ENCODE data around the gene CCDC8.
"Not testable (repeated sequence)": the region's sequence is repeated elsewhere in the genome, so short reads cannot be mapped to it uniquely, and the experiment has no call there.

Gene CCDC8

DNA sequence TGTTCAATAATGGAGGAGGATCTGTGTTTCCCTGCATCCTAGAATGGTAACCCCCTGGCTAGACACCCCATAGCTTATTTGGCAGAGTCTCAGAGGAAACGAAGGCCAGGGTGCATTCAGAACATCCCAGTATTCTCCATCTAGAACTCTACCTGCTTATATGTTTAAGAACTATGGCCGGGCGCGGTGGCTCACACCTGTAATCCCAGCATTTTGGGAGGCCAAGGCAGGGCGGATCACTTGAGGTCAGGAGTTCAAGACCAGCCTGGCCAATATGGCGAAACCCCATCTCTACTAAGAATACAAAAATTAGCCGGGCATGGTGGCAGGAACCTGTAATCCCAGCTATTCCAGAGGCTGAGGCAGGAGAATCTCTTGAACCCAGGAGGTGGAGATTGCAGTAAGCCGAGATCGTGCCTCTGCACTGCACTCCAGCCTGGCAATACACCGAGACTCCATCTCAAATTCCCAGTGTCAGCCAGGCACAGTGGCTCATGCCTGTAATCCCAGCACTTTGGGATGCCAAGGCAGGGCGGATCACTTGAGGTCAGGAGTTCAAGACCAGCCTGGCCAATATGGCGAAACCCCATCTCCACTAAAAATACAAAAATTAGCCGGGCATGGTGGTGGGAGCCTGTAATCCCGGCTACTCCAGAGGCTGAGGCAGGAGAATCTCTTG, 15.4 kb downstream of the CCDC8 start:
- not testable (repeated sequence) for DNase-seq

DNA sequence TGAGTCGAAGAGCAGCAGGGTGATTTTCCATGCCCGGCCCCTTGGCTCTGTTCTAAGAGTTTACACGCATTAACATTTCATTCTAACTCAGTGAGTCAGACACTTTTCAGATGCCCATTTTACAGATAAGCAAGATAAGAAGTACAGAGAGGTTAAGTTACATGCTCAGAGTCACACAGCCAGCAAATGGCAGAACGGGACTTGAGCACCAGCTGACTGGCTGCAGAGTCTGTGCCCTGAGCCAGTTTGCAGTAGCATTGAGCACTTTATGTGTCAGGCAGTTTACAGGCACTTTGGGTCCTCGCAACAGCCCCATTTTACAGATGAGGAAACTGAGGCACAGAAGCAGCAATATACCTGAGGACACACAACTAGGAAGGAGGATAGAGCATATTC, 19.0 kb downstream of the CCDC8 start:
- DNase-seq = no peak

DNA sequence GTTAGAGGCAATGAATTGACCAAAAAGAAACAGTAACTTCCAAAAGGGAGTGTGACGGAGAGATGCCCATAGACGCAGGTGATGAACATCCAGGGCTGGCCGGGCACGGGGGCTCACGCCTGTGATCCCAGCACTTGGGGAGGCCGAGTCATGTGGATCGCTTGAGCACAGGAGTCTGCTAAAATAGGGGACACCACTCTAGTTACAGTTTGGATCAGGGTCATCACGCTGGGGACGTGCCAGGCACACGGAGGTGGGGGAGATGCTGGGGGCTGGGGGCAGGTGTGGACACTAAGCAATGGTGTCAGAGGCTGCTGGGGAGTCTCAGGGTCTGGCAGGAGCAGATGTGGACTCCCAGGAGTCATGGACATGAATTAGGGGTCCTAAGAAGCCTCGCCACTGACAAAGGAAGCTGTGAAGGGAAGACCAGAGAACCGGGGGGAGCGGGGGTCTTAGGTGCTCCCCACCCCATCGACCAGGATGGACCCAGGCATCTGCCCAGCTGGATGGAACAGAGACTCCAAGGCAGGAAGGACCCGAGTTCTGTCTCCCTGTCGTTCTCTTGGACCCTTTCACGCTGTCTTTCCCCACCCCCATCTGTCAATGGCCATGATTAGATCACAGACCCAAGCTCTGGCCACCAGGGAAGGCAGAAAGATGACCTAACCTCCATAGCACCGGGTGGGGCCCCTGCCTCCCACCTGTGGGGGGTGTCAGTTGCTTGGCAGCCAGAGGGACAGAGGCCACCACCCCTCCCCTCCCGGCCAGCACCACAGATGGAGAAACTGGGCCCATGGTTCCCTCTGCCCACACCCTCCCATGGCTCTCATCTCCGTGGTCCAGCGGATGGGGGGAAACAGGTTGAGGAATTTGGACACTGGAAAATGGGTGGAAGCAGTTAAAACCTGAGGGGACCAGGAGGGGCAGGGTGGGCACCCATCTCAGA, 19.6 kb downstream of the CCDC8 start:
- no peak for DNase-seq

DNA sequence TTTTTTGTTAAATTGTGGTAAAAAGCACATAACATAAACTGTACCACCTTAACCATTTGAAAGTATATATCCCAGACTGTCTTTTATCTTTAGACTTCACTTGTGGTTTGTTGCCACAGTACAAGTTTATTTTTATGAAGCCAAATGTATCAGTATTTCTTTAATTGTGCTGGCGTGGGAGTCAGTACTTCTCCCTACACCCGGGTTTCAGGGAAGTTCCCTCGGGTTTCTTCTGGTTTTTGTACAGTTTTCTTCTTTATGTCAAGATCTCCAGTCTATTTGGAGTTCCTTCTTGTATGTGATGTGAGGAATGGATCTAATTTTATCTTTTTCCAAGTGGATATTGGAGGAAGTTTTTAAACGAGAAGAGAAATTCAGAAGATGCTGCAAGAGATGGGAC, 20.5 kb downstream of the CCDC8 start:
- DNase-seq = no peak

DNA sequence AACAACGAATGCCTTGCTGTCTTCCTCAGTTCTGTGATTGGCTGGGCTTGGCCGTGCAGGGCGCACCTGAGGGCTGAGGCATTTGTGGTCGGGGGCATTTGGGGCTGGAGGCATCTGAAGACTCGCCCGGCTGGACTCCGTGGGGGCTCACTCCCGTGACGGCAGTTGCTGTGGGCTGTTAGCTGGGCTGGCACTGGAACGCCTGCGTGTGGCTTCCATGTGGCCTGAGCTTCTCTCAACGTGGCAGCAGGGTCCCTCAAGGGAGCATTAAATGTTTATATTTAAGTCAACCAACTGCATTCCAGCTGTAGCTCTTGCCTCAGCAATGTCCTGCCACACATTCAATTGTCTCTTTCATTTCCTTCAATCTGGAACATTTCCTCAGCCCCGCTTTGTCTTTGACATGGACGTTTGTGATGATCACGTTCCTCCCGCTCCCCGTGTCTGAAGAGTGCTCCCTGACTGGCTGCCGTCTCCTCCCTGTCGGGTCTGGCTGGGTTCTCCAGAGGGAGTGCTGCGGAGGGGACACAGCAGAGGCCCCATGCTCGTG, 21.0 kb downstream of the CCDC8 start:
- no peak for DNase-seq

DNA sequence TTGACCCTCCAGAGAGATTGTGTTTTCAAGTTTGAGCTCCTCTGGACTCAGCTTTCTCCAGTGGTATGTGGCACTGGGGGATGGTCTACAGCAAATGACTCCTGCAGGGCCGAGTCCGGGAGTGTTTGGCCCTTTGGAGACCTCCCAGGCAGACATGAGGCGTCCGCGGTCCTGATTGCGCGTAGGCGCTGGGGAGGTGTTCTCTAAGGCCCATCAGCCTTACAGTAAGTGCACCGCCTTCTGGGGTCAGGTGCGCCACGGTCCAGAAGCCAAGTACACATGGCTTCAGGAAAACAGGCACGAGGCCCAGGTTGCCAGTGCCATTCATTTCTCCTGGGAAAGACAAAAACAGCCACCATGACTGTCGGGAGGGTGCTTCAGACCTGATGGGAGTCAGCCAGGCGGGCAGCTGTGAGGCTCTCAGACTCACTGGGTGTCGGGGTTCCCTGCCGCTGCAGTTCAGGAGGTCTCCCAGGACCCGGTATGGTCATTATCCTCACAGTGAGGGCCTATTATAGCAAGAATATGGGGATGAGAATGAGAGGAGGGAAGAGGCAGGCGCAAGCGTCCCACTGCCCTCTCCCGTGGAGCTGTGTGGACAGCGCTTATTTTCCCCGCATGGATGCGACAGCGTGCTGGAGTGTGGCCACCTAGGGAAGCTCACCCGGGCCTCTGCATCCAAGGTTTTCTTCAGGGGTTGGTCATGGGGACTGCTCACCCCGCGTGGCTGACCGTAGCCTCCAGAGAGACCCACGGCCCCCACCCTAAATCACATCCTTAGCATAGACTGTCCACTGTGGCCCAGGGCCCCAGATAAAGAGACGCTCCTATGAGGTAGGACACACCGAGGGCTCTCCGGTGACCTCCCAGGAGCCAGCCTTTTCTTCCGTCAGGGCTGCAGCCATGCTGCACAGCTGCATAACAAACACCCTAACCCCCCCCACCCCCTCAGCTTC, 21.8 kb downstream of the CCDC8 start:
- DNase-seq = no peak

DNA sequence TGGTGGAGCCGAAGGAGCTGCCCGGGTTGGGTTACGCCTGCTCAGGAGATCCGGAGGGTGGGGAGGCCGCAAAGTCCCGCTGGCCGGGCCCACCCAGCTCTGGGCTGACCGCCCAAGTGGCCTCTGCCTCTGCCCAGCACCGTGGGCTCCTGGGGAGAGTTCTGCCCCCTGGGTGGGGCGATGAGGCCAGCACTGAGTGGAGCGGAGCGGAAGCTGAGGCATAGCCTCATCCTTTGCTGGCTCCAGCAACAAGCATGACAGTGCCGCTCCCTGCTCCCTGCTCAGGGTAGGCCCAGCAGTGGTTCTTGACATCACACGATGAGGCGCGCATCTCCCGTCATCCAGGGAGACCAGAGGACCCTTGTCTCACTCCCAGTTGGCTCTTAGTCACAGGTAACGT, 22.5 kb downstream of the CCDC8 start:
- DNase-seq = no peak

DNA sequence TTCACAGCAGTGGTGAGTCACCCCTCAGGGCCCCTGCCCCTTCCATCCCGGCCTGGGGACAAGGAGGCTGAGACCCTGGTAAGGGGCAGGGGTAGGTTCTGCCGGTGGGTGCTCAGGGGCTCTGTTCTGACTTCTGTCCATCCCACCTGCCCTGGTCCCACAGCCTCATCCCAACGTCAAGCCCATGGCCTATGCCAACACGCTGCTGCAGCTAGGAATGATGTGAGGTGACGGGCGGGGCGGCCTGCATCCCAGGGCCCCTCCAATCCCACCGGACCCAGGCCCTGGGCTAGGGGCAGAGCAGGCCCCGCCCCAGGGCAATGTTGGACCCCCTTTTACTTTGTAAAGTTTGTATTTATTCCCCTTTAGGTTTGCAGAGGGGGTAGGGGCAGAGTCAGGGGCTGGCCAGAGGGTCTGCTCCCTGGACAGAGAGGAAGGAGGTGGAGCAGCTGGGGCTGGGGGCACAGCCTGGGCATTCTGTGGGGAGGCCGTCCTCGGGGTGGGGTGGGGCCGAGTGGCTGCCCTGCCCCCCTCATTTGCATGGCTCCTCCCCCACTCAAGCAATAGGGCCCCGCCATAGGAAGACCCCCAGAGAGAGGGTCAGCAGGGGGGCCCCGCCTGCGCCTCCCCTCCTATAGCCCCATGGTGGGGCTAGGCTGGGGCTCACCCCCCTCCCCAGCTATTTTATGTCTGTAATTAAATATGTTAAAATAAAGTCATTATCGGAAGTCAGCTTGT, 23.1 kb downstream of the CCDC8 start:
- DNase-seq = no peak

DNA sequence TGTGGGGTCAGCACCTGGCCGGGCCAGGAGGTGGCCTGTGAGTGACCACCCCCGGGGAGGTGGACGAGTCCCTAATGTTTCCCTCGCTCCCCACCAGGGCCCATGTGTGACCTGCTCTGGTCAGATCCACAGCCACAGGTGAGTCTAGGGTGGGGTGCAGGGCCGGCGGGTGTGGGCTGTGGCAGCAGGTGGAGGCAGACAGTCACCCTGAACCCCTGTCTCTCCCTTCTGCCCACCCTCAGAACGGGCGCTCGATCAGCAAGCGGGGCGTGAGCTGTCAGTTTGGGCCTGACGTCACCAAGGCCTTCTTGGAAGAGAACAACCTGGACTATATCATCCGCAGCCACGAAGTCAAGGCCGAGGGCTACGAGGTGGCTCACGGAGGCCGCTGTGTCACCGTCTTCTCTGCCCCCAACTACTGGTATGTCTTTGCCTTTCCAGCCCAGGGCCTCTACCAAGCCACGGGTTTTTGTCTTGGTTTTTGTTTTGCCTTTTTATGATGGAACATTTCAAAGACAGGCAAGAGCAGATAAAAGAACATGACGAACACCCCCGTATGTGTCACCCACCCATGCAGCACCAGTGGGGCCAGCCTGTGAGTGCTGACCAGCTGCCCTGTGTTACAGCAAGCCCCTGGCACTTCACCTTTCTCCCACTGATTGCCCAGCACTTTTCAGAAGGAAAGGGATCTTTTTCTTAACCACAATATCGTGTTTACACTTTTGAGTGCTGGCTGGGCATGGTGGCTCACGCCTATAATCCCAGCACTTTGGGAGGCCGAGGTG, 24.9 kb downstream of the CCDC8 start:
- no peak for DNase-seq

DNA sequence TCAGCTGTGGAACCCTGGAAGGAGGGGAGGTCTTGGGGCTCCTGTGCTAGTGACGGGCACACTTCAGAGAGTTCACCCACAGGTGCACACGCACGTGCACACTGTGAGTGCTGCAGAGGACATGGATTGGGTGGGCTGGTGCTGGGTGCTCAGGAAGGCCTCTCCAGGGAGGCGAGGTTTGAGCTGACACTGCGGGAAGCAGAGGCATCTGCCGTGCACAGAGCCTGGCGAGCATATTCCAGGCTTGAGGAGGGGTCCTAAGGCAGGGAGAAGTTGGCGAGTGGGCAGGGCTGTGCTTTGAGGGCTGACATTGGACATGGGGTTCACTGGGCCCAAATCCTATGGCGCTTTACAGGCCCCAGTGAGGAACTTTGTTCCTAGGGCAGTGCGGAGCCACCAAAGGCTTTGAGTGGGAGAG, 25.6 kb downstream of the CCDC8 start:
- no peak for DNase-seq

DNA sequence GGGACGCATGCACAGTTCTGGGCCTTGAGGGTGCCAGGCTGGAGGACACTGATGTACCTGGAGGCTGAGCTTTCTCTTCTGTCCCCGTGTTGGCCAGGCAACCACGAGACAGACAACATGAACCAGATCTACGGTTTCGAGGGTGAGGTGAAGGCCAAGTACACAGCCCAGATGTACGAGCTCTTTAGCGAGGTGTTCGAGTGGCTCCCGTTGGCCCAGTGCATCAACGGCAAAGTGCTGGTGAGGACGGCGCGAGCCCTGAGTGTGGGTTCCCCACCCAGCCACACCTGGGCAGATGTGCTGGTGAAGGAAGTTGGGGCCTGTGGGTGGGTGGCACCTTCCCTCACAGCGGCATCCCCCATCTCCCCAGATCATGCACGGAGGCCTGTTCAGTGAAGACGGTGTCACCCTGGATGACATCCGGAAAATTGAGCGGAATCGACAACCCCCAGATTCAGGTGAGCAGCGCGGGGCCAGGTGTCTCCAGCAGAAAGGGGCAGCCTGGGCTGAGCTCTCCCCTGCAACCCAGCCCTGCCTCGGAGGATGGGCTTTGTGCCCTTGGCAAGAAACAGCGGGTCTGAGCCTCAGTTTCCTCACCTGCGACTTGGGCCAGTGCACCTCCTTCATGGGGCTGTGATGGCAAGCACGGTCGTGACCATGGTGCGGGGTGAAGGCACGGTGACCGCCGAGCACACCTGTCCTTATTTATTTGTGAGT, 26.2 kb downstream of the CCDC8 start:
- DNase-seq = no peak

DNA sequence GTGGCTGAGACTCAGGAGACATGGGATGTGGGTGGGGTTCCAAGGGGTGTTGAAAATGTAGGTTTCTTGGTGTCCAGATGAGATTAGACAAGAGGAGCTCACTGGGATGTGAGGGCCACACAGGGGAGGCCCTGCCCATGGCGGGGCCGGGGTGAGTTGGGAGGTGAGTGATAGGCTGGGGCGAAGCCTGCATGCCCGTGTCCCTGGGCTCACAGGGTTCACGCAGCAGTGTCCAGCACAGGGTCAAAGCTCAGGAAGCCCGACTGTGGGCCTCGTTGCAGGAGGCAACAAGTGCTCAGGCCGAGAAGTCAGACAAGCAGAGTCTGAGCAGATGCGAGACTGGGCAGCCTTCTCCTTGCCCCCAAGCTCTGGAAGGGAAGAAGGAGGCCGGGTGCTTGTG, 27.2 kb downstream of the CCDC8 start:
- no peak for DNase-seq

DNA sequence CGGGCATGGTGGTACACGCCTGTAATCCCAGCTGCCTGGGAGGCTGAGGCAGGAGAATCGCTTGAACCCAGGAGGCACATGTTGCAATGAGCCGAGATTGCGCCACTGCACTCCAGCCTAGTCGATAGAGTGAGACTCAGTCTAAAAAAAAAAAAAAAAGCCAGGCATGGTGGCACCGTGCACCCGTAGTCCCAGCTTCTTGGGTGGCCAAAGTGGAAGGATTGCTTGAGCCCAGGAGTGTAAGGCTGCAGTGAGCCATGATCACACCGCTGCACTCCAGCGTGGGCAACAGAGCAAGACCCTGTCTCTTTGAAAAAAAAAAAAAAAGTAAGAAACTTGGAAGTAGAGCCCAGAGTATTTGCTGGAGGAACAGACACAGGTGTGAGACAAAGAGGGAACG, 27.7 kb downstream of the CCDC8 start:
- DNase-seq = no peak

DNA sequence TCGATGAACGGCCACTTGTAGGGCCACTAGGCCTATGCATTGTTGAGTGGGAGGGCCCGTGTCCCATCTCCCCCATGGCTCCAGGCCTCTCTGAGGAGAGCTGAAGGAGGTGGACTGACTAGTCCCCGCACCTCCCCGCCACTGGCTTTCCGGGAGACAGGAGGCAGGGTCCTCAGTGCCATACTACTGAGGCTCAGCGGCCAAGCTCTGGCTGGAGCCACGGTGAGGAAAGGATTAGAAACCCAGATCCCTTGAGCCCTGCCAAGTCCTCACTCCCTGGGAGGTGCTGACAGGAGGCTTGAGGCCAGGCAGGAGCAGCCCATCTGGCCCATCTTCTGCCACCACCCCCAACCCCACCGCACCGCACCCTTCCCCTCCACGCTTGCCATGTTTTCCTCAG, 29.0 kb downstream of the CCDC8 start:
- DNase-seq = no peak

DNA sequence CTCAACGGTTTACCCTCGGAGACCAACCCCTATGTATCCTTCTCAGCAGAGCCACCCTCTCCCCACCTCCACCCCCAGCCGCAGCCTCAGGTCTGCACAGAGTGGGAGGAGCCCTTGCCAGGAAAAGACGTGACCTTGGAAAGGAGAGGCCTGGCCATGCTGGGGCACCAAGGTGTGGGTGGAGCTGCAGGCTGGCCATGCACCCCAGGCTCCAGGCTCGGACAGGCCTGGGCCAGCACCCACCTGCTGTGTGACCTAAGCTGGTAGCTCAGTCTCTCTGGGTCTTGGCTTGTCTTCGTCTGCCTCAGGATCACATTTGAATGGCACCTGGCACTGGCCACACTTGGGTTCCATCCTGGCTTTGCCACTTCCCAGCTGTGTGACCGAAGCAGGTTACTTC, 29.5 kb downstream of the CCDC8 start:
- no peak for DNase-seq

DNA sequence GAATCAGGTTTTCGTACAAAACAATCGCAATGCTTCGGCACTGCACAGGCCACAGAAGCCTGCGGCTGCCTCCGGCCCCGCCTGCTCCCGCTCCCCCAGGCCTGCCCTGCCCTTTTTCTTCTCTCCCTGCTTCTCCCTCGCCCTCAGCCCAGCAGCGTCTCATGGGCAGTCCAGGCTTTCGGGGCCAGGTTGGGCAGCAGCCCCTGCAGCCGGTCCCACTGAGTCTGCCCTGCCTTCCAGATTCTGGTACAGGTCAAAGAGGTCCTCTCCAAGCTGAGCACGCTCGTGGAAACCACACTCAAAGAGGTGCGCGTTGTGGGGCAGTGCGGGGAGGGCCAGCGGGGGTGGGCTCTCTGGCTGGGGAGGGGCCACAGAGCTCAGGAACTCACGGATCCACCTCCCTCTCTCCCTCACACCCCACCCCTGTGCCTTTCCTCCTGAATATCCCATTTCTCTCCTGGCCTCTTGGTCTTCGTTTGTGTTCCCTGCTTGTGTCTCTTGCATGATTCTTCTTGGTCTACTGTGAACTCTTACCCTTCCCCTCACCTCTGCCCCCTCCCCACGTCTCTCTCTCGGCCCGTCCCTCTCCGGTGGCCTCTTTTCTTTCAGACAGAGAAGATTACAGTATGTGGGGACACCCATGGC, 30.1 kb downstream of the CCDC8 start:
- DNase-seq = no peak

DNA sequence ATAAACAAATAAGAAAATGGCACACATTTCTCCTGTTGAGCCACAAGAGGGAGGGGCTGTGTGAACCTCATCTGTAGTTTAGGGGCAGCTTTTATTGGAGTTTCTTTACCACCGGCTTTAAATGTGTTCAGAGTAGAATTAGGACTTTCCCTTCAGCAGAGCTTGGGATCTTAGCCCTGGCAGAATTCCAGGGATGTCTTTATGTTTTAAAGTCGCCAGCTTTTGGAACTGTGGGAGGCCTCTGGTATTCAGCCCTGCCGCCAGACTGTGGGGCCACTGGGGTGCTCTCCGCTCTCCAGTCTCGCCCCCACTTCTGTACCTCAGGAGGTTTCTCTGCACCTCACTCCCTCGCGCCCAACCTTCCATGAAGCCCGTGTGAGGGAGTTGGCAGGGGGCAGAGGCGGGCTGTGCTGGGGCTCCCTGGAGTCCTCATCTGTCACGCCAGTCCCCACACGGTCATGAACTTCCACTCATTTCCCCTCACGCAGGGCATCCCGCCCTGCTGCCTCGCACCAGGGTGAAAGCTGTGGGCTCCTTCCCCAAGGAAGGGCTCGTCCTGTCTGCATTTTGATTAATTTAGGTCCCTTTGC, 31.5 kb downstream of the CCDC8 start:
- DNase-seq = no peak

DNA sequence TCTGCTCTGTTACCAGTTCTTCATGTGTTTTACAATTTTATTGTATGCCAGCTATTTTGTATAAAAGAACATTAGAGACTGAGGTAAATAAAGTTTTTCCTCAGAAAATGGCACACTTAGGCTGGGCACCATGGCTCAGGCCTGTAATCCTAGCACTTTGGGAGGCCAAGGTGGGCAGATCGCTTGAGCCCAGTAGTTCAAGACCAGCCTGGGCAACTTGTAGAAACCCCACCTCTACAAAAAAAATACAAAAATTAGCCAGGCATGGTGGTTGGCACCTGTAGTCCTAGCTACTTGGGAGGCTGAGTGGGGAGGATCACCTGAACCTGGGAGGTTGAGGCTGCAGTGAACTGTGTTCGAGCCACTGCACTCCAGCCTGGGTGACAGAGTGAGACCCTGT, 32.0 kb downstream of the CCDC8 start:
- no peak for DNase-seq

DNA sequence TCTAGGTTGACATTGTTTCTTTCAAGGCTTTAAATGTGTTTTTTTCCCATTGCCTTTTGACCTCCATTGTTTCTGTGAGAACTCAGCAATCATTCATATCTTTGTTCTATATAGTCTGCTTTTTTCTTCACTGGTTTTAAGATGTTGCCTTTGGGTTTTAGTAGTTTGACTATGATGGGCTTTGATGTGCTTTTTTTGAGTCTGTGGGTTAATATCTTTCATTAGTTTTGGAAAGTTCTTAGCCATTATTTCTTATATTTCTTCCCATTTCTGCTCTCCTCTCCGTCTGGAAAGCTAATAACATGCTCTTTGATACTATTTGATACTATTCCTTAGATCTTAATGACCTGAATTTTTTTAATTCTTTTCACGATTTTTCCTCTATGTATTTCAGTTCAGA, 32.7 kb downstream of the CCDC8 start:
- no peak for DNase-seq

DNA sequence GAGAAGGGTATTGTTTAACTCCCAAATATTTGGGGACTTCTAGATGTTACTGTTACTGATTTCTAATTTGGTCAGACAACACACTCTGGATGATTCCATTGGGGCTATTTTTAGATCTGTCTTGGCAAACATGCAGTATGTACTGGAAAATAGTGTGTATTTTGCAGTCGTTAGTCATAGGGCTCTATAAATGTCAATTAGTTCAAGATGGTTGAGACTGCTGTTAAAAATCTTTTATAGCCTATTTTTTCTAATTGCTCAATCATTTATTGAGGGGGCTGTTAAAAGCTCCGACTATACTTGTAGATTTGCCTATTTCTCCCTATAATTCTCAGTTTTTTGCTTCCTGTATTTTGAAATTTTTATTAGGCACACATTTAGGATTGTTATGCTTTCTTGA, 35.1 kb downstream of the CCDC8 start:
- DNase-seq = no peak

All from NCI-H1930 (cell line).